Stimulated activated CD4-positive, alpha-beta T cell treated with anti-CD3 and anti-CD28 coated beads, Interleukin-2, amount 100 ng/mL, for 48 hours (primary cell): ENCODE data around the gene DNAH14.
"Not testable (repeated sequence)": the region's sequence is repeated elsewhere in the genome, so short reads cannot be mapped to it uniquely, and the experiment has no call there.

Experiments used
- DNase-seq, 2 donors: peaks; one replicate each; pipeline ENCODE4 v3.0.0-alpha.2; 2020

The DNAH14 gene

GRCh38 chr1:225355863-225356262 lies 426.4 kb downstream of the DNAH14 start:
- no peak for DNase-seq

- DNase-seq, result no peak
Observed at GRCh38 chr1:225360119-225360518, 430.6 kb downstream of the DNAH14 start.

GRCh38 chr1:225361176-225361575 lies 431.7 kb downstream of the DNAH14 start:
- DNase-seq, result no peak

GRCh38 chr1:225362805-225363204 lies 433.3 kb downstream of the DNAH14 start:
- DNase-seq, result no peak

- no peak for DNase-seq
Observed at GRCh38 chr1:225364439-225364838, 435.0 kb downstream of the DNAH14 start.

DNA sequence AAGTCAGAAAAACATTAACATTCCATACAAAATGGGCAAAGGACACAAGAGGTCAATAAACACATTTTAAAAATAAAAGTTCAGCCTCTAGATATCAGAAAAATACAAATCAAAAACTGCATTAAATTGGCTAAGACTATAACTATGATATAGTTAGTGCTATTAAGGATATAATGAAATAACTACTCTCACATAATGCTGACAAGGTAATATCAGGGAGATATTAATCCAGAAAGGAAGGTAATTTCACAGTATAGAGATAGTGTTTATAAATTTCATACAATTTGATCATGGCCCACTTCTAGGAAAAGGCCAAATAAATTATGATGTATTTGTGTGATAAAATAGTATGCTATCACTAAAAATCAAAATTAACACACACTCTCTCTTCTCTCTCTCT lies 436.5 kb downstream of the DNAH14 start:
- no peak for DNase-seq

- no peak for DNase-seq
Observed at GRCh38 chr1:225366552-225366951, 437.1 kb downstream of the DNAH14 start.

DNA sequence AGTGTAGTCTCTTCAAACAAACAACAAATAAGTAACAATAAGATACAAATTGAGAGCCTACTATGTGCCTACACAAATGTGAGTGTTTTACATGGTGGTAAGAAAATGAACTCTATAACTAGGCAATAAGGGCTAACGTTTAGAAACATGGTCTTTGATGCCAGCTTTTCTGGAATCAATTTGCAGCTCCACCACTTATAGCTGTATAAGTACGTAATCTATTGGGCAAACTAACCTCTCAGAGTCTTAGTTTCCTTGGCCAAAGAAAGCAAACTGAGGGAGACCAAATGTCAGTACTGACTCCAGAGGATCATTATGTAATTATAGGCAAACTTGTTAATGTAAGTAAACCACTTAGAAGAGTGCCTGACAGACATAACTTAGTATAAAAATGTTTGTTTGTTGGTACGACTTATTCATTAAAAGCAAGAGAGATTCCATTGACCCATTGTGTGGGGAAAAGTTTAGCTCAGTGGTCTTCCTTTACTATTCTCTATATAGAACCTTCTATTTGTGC lies 438.6 kb downstream of the DNAH14 start:
- DNase-seq, result no peak

DNA sequence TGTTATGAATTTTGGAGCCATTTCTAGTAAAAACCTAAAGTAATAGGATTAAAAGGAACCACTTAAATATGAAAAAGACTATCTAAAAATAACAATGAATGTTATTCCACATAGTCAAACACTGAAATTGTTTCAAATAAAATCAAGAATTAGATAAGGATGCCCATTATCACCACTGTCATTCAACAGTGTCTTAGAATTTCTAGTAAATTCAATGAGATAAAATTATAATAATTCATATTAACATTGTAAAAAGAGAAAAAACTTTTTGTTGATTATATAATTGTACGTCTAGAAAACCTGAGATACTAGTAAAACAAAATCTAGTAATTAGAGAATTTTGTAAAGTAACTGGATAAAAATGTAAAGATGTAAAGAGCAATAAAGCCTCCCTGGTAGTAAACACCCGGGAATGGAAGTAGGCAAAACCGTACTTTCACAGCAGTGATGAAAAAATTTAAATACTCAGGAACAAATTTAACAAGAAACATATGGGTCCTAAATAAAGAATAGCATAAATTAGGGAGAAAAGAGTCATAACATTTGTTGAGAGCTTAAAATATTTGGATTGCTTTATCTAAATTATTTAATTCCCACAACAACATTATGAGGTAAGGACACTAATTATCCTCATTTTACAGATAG lies 442.0 kb downstream of the DNAH14 start:
- DNase-seq, result no peak

GRCh38 chr1:225373155-225373554 lies 443.7 kb downstream of the DNAH14 start:
- DNase-seq, result no peak

DNA sequence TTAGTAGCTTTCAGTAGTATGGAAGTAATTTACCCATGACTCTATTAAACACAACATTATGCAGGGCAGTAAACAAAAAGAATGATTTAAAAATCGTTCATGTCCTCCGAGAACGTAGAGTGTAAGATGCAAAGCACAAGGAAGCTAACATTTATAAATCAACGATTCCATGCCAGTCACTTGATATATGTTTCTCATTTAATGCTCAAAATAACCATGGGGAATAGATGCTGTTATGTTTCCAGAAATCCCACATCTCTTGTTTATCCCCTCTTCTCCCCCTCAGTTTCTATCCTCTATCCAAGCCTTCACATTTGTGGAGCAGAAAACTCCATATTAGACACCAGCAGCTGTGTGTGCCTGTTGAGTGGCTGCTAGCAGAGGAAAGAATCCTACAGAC lies 445.5 kb downstream of the DNAH14 start:
- DNase-seq, result no peak

GRCh38 chr1:225378880-225379279 lies 449.4 kb downstream of the DNAH14 start:
- no peak for DNase-seq

DNA sequence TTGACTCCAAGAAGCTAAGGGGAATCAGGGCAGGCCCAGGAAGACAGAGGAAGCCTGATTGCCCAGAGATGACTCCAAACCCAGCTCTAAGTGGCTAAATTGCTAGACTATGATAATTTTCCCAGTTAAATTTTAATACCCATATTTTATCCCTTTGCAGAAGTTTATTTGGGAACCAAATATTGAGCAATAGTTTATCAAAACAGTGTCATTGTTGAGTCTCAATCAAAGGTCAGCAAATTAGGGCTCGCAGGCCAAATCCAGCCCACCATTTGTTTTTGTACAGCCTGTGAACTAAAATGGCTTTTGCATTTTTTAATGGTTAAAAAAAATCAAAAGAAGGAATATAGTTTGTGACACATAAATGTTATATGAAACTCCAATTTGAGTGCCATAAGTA lies 451.2 kb downstream of the DNAH14 start:
- DNase-seq, result no peak

GRCh38 chr1:225386860-225387259 lies 457.4 kb downstream of the DNAH14 start:
- DNase-seq, result not testable (repeated sequence)

DNA sequence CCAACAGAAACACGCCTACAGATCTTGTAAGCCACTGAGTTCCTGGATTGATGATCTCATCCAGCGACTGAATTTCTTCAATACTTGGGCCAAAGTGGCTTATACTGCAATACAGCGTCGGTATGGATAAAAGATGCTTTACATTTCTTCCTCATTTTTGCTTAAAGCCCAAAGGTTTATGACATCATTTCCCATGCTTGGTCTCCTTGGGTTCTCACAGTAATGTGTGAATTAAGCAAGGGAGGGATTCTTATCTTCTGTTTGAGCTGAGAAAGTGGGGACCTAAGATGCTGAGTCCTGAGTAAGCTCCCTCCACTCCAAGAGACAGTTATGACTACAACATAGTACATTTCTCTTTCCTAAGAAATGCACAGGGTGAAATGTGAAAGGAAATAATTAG lies 458.9 kb downstream of the DNAH14 start:
- DNase-seq, result no peak

DNA sequence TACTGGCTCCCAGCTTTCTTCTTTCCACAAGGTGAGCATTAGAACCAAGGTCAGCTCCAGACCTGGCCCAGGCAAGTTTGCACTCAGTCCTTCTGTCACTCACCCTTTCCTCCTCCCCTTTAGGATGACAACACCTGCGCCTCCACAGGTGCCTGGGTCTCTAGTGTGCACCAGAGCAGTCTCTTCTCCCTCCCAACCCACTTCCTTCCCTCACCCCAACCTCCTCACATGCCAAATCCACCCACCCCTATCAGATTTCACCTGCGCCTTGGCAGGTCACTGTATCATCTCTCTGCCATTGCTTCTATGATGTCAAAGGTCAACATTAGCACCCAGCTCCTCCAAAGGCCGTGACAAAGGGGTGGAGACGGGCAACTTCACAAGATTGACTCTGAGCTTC lies 460.4 kb downstream of the DNAH14 start:
- DNase-seq, result no peak

- no peak for DNase-seq
Observed at GRCh38 chr1:225396357-225396756, 466.9 kb downstream of the DNAH14 start.

DNA sequence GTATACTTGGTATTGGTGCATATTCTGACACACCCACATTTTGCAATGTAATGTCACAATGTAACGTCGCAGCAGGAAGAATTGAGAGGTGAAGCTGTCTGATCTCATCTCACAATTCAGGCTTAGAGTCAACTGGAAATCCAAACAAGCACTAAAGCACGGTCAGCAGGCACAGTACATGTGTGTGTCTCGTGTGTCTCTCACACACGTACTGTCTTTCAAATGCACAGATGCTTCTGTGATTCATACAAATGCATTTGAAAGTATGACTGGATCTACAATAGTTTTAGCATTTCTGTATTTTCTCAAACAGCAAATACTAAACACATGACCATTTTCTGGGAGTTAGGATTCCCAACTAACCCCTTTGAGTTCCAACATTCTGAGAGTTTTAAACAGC lies 471.5 kb downstream of the DNAH14 start:
- DNase-seq, result no peak

- DNase-seq, result no peak
Observed at GRCh38 chr1:225406976-225407725, 477.7 kb downstream of the DNAH14 start.

- no peak for DNase-seq
Observed at GRCh38 chr1:225407755-225408154, 478.3 kb downstream of the DNAH14 start.

- DNase-seq, result no peak
Observed at GRCh38 chr1:225408249-225408648, 478.8 kb downstream of the DNAH14 start.

- no peak for DNase-seq
Observed at GRCh38 chr1:225409051-225409450, 479.6 kb downstream of the DNAH14 start.

GRCh38 chr1:225410036-225410435 lies 480.6 kb downstream of the DNAH14 start:
- no peak for DNase-seq

DNA sequence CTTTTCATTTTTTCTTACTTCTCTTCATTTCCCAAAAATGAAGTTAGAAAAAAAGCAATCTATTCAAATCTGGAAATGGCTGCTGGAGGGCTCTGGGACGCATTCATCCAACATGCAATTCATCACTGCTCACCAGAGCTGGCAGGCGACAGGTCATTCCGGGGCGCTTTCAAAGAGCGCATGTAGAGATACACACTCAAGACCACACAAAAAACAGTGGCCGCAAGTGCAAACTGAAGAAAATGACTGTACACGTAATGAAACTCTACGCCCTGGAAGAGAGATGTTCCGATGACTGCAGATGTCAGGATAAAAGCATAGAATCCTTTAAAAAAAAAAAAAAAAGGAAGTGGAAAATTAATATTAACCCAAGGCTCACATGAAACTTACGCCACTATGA lies 482.8 kb downstream of the DNAH14 start:
- DNase-seq, result no peak
